Prostate gland (tissue), 2 donors: ENCODE data around the gene KIAA0232.

Source experiments
- CTCF ChIP-seq, 4 experiments: fragments of 200-600 bp in 2 of 4; fragments of 450-650 bp in 2 of 4; sonication (generic) in 2 of 4; IDR thresholded peaks; 1 replicate in 3 of 4; 2 replicates in 1 of 4; pipeline ENCODE4 v1.5.1; 2016 to 2019; ENCODE audit warnings: antibody characterized with exemption in 4 of 4, mild to moderate bottlenecking in 2 of 4, moderate library complexity in 2 of 4
- POLR2A ChIP-seq: fragments of 450-650 bp; IDR thresholded peaks from one replicate; pipeline ENCODE4 v1.6.1; 2016; ENCODE audit warnings: antibody characterized with exemption, mild to moderate bottlenecking
- POLR2AphosphoS5 ChIP-seq: sonication (generic); formaldehyde crosslinking; IDR thresholded peaks from one replicate; pipeline ENCODE4 v1.6.1; 2017; ENCODE audit warnings: antibody characterized with exemption

- TF ChIP-seq CTCF (IDR thresholded peaks at IDR 0.05), result no peak
- no peak for TF ChIP-seq POLR2AphosphoS5
- no peak for TF ChIP-seq POLR2A
These were observed 11.7 kb downstream of the KIAA0232 start for GRCh38 chr4:6794189-6794588.
